HG03571 (cell line): Measurements from ENCODE around the gene ZNF580.

Source experiments
- ATAC-seq: cut with Tn5 transposase; IDR thresholded peaks from one replicate; pipeline ENCODE4 v1.9.1; 2021; ENCODE audit not compliant: unreplicated experiment

The ZNF580 gene

DNA sequence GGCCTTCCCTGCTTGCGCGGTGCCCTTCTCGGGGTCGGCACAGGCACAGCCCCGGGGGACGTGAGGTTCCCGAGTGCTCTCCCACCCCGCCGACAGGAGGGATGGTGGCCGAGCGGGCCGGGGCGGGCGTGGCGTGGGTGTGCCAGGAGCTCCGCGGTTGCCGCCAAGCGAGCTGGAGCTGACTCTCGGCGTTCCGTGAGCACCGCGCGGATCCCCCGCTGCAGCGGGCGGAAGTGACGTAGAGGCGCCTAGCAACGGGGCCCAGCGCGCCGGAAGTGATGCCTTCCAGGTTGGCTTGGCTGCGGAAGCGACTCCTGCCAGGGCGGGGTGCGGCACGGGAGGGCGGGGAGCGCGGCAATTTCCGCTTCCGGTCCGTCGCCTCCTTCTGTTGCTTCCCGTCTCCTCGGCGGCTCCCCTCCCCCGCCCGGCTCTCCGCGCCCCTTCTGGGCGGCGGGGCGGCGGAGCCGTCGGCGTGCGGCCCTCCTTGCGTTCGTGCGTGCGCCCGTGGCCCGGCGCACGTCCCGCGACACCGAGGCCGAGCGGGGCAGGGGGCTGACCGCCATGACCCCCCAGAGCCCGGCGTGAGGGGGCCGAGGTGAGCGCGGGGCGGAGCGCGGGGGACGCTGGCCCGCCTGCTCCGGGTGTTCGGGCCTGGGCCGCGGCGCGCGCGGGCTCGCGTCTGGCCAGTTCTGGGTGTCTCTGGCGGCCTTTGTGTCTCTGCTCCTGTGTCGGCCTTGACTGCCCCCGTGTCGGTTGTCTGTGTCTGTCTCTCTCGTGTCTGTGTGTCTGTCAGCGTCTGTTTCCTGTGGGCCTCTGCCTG, 34.2 kb downstream of the ZNF580 start, which contains the start of gene EPN1:
EPN1 (plus strand) TSS at position 386 of the 820 bp plus-strand sequence. CDS start 3,402 bp downstream, outside the sequence.
- peak; percentile 53 for ATAC-seq

DNA sequence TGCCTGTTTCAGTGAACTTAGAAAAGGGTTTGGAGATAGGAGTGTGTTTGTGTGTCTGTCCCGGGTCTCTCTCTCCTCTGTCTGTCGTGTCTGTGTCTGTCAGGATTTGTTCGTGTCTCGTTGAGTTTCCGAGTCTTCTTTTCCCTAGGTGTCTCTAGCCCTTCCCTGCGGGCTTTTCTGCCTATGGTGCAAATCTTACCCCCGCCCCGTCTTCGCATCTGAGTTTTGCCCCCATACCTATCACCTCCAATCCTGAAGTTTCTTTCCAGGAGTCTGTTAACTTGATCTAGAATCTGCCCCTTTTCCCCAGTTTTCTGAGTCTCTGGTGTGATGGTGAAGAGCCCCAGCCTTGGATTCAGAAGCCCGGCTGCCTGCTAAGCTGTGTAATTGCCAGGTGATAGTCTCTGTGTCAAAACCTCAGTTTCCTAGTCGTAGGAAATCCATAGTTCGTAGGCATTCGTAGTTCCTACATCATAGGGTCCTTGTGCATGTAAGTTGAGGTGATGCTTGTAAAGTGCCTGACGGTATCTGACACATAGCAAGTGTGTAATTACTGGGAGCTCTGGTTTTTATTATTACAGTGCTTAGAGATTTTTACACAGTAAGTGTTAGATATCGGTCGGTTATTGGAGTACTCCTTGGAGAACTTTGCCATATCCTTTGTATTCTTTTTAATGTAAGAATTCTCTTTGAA, 35.0 kb downstream of the ZNF580 start:
- no peak for ATAC-seq

DNA sequence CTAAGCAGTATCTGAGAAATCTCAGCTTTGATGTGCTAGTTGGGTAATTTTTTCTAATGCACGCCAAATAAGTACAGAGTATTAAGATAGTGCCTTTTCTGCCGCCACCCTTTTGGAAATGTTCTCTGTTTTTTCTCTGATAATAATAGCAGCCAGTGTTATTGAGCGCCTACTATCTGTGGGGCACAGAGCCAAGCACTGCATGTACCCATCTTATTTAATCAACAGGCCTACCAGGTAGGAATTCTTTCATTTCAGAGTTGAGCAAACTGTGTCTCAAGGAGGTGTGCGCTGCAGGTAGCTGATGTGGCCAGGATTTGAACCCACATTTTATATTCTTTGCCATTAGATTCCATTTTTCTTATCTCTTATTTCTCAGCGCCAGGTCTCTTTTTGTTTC, 35.6 kb downstream of the ZNF580 start:
- ATAC-seq: no peak

DNA sequence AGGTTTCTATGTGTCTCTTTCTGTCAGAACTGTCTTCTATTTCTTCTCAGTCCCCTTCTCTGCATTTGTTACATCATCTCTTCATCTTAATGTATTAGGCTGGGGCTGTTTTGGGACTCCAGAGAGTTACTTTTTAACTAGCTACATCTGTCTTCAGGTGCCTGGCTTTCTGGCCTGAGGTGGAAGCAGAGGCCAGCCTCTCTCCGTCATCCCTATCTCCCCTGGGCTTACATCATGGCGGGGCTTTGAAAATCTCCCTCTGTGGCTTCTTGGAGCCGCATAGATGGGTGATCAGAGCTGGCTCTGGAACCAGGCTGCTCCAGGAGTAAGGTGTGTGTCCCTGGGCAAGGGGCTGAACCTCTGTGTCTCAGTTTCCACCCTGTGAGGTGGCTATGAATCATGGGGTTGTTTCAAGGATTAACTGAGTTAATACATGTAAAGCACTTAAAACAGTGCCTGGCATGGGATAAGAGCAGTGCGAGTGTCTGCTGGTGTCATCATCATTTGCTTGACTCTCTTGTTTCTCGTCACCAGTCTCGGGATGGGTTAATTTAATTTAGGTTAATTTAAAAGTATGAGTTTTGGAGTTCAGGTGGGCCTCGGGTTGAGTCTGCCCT, 36.2 kb downstream of the ZNF580 start:
- no peak for ATAC-seq

DNA sequence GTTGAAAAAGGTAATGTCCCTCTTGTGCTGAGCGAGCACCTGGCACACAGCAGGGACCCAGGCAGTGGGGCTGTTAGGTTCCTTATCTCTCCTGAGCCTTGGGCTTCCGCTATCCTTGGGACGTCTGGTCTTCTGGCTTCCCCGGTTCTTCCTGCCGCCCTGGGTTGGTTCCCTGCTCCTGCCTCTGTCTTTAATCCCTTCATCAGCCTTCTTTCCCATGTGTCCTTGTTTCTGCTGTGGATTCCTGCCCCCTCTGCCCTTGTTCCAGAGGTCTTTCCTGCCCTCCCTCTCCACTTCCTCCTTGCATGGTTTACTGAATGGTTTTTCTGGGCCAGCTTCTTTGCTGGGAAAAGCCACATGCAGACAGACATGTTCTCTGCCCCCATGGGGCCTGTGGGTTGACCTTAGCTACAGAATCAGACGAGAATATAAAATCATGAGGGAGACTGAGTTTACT, 36.8 kb downstream of the ZNF580 start:
- ATAC-seq: no peak

DNA sequence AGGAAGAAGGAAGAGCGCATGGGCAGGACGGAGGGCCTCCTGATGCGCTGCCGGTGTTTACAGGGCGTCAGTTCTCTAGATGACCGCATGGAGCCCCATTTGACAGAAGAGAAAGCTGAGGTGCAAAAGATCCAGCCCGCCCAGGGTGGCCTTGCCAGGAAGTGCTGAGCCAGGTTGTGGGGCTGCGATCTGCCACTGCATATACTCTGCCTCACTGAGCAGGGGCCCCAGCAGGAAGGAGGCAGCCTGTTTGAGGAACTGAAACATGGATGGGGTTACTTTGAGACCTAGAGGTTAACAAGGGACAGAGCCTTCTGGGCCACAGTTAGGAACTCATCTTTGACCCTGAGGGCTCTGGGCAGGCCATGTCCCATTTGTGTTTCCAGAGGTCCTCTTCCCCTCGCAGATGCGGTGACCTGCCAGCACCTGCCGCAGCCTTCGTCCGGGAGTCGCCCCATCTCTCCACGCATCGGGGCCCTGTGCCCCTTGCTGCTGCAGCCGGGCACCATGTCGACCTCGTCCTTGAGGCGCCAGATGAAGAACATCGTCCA, 37.4 kb downstream of the ZNF580 start:
- ATAC-seq: peak; percentile 70

DNA sequence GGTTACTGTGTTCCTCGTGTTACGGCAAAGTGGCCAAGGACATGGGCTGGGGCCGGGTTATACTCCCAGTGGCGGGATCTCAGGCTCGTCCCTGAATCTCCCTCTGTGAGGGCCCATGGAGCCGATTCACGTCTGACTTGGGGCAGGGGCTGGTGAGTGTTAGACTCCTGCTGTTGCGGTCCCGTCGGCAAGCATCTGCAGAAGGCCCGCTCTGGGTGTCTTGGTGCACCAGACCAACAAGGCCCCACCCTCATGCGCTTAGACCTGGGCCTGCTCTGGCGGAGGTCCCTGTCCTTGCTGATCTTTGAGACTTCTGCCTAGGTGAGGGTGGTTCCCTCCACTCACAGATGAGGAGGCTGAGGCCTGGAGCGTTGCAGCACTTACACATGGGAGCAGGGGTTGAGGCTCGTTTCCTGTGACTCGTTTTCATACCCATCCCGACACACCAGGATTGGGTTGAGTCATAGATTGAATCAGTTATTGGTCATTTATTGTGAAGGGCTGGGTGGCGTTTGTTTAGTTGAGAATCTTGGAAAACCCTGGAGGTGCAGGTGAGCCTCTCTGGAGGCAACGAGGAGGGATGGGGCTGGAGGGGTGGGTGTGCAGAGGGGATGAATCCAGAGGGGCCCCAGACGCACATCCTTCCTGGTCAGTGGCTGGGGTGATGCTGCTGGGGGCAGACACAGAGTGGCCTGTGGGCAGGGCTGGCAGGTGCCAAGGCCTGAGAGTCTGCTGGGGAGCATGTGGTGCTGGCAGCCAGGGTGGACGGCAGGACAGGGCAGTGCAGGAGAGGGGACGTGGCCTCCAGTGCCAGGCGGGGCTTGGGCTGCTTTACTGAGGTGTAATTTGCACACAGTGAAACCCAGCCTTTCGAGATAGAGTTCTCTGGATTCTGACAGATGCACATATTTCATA, 38.8 kb downstream of the ZNF580 start:
- no peak for ATAC-seq

DNA sequence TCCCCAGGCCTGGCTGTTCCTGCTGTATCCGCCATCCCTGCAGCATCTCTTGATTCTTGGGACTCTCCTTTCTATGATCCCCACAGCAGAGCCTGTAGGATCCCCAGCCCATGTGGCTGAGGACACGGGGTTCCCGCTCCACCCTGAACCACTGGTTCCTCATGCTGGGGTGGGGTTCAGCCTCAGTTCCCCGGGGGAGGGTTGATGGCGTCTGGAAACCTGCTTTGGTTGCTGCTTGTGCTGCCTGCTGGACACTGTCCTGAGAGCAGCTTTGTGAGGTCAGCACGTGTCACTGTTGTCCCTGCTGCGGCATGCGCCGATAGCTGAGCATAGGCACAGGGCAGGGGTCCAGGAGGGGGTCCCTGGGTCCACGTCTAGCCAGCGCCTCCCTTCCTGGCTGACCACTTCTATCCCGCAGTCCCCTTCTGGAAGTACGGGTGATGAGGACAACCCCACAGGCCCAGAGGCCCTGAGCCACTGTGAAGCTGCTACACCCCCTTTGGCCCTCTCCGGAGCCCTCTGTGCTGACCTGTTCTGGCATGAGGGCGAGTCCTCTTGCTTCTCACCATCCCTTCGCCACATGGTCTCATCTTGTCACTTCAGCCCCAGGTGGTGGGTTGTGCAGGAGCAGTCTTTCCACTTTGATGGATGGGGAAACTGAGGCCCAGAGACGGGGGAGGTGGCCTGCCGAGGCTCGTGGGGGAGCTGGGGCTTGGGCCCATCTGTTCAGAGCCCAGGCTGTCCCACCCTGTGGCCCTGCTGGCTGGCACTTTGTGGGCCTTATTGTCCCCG, 39.7 kb downstream of the ZNF580 start:
- ATAC-seq: no peak

DNA sequence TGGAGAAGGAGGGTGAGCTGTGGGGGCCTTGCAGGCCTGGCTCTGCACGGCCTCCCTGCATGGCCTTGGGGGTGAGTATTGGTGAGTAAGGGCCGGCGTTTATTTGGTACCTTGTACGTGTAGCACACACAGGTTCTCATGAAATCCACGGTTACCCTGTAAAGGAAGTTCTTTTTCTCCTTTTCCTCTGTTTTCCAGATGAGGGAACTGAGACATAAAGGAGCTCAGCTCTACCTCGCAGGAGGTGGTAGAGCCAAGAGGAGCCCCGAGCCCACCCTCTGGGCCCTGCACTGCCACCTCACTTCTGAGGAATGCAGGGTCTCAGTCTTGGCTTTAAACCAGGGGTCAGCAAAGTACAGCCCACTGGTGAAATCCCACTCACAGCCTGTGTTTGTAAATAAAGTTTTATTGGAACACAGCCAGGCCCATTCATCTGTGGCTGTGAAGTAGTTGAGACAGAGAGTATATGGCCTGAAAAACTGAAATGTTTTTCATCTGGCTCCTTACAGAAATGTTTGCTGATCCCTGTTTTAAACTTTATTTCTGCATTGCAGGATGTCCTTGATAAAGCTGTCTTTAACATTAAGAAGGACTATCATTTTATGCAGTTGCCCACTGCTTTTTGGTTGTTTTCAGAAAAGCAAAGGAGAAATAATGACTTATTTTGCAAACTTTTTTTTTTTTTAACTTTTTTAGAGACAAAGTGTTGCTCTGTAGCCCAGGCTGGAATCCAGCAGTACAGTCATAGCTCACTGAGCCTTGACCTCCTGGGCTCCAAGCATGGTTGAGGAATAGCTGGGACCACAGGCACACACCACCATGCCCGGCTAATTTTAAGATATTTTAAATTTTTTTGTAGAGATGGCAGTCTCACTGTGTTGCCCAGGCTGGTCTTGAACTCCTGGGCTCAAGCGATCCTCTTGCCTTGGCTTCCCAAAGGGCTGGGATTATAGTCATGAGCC, 40.6 kb downstream of the ZNF580 start:
- no peak for ATAC-seq

DNA sequence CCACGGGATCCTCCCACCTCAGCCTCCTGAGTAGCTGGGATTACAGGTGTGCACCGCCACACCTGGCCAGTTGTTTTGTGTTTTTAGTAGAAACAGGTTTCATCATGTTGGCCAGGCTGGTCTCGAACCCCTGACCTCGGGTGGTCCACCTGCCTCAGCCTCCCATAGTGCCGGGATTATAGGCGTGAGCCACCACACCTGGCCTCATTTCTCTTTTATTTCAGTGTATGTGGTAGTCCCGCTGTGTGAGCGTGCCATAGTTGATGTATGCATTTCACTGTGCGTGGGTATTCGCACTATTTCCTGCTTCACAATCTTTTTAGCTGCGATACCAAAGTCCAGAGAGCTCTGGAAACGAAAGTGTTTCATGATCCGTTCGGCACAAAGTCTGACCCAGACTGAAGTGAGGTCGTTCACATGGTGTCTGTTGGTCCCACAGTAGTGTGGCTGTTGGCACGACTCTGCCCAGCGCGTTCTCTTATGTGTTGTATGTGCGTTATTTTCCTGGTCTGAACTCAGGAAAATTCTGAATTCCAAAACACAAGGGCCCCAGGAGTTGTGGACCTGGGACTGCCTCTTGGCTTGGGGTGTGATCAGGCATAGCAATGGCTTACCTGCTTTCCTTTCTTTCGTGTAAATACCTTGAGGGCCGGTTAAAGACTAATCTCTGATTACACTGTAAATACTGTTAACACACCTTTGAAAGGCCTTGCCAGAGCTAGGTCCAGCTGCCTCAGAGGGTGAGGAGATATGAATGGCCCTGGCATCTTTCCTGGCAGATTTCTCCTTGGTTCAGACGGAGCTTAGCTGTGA, 42.9 kb downstream of the ZNF580 start:
- no peak for ATAC-seq

DNA sequence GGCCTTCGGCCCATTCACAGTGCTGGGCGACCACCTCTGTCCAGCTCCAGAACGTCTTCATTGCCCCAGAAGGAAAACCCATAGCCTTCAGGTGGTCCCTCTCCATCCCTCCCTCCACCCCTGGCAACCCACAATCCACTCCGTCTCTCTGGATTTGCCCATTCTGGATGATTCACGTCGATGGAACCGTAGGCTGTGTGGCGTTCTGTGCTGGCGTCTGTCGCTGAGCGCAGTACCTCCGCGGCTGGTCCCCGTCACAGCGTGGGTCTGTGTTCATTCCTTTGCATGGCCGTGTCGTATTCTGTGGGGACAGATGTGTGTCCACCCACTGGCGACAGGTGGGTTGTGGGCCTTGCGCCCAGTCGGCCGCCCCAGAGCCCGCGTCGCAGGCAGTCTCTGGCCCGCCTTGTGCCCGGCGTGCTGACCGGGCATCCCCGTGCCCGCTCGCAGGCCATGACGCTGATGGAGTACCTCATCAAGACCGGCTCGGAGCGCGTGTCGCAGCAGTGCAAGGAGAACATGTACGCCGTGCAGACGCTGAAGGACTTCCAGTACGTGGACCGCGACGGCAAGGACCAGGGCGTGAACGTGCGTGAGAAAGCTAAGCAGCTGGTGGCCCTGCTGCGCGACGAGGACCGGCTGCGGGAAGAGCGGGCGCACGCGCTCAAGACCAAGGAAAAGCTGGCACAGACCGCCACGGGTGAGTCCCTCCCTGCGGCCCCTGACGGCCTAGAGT, 44.3 kb downstream of the ZNF580 start:
- ATAC-seq: no peak

DNA sequence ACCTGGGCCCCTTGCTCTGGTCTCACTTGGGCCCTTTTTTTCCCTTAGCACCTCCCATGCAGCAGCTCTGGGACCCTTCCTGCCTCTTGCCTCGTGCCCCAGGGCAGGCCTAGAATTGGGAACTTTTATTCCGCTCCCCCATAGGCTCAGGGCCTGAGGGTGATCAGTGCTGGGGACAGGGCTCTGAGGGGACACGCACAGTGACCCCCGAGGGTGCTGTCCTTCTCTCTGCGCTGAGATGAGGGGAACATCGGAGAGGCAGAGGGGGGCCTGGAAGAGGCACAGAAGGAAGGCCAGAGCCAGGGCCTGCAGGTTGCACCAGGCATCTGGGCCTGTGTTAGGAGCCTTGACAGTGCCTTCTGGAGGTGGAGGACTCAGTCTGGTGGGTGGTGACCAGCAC, 45.0 kb downstream of the ZNF580 start:
- no peak for ATAC-seq

DNA sequence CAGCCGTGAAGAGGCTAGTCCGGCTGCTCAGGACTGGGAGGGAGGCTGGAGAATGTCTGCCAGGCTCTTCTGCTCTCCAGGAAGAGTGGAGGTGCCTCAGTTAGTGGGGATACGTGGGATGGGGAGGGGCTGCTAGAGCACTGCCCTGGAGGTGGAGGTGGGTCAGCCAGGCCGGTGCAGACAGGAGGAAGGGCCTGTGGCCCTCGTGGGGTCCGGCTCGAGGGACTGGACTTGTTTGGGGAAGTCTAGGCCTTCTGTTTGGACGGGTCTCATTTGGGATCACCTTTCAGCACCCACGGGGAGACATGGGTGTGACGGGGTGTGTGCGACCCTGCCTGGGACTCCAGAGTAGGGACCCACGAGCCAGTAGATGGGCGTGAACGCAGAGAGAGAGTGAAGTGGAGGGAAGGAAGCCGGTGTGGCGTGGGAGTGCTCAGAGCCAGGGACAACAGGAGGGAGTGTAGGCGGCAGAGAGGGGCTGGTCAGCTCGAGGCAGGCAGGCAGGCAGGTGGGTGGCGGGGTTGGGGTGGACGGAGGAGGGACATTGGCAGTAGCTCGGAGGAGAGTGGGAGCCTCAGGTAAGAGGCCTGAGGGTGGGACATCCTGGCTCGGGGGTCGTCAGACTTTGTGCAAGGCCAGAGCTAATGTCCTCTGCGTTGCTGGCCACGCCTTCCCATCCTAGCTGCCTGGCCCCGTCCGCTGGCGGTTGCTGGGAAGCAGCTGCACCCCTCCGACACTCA, 45.7 kb downstream of the ZNF580 start:
- ATAC-seq: no peak

DNA sequence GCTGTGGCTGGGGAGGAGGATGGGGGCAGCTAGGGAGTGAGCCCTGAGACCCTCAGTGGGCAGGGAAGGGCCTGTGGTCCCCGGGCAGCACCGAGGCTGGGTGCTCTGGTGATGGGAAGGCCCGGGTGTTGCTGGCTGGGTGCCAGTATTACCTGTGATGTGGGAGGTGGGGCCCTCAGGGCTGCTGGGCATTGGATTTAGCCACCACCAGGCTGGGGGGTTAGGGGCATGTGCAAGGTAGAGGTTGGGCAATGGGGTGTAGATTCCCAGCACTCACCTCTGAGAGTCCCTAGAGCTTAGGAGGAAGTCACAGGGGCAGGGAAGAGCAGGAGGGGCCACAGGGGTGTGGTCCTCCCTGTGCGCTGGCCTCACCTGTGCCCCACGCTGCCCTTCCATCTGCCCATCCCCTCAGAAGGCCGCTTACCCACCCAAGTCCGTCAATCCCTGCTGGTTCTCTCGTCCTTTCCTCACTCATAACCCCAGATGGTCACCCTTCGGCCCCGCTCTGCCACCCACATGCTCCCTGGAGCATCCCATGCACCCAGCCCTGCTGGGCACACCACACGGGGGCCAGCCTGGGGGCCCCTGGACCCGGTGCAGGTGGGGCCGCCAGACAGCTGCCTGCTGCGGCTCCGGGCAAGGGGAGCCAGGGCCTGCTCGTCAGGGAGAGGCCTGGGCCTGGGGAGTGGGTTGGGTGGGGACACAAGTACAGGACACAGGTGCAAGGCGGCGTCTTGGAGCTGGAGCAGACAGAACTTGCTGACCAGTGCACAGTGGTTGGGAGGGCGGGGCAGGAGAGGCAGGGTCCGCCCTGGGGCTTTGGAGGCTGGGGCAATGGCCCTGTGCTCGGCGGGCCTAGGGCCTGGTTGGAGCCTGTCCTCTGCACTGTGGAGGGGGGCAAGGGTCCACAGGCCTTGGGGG, 46.7 kb downstream of the ZNF580 start:
- ATAC-seq: no peak
